SKM-1 treated with dmso at 0.1 percent for 144 hours (cell line): Measurements from ENCODE around the gene TCF7.

Experiments used
- DNase-seq: peaks from one replicate; lab custom pipeline; 2025; ENCODE audit not compliant: unreplicated experiment; lab: John Stamatoyannopoulos, UW

TCF7 gene

DNA sequence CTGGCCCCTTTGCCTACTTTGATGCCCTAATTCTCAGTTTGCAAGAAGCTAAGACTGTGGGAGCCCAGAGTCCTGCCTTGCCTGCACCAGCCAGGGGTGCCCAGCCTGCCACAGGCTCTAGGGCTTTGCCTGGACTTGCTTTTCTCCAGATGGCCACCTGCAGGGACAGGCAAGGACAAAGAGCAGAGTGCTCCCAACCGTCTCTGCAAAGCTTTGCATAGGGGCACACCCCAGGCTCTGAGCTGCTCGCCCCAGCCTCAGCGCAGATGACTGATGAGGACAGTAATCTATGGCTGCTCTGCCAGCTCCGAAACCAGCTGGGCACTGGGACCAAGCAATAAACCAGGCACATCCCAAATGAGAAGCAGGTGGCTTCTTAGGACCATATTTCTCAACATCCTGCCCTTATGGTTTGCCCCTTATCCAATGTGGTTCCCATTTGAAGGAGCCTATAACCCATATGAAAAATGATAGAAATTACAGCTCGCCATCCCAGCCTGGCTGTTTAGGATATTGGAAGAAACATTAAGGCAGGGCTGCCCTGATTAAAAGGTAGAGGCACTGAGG is 25.4 kb upstream of the TCF7 start:
- DNase-seq: no peak

DNA sequence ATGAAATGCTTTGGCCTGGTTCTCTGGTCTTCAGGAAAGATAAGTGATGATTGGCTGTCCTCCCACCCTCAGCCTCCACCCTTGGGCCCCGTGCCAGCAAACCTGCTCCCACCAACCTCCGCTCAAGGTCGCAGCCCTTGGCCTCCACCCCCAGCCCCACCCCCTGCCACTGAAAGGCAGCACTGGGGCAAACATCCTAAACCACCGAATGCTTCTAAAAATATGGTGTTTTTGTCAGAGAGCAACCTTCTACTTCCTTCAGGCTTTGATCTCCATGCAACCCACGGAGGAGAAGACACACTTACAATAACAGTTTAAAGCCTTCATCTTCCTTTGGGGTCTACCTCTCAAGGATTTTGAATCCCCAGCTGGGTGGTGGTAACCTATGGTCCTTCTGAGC is 24.0 kb upstream of the TCF7 start:
- no peak for DNase-seq

GRCh38 chr5:134091626-134092121 is 22.8 kb upstream of the TCF7 start:
- no peak for DNase-seq

- no peak for DNase-seq
Observed at GRCh38 chr5:134092875-134093274, 21.6 kb upstream of the TCF7 start.

DNA sequence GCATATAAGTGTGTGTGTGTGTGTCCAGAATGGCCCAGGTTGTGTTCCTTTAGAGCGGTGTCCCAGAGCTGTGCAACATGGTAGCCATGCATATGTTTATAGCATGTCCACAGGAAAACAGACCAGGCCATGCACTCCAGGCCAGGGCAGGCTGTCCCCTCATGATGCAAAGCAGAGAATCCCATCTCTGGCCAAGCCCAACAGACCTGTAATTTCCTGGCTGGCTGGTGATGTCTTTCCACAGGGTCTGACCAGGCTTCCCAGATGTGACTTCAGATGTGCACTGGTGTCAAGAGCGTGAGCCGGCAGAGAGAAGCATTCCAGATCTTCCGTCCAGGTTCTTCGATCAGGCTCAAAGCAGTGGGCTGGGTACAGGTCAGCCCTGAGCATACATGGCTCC is 21.1 kb upstream of the TCF7 start:
- no peak for DNase-seq

- DNase-seq: no peak
Observed at GRCh38 chr5:134095293-134095692, 19.2 kb upstream of the TCF7 start.

DNA sequence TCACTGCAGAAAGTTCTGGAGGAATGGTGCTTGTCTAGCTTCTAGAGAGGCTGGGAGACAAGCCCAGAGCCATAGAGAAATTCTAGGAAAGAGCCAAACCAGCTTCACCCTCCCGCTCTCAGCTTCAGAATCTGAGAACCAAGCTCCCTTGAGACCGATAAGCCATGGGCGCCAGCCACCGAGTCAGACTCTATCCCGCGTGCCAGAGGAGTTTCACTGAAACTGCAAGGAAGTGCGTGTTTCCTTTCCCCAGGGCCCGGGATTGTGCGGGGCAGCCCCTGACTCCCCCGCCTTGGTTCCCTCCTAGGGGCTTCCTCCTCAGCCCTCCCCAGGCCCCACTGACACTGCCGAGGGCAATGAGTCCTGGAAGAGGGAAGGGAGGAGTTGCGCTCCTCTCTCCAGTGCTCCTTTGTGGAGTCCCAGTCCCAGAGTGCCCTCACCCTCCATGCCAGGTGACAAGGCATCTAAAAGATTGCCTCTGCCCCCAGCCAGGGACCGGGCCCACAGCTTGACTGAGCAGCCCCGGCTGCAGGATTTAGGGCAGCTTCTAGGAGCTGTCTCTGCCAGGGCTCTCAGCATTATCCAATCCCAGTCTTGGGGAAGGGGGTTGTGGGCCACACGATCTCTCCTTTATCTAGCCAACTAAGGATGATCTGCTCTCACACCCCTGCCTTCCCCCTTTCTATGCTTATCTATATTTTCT is 18.4 kb upstream of the TCF7 start:
- DNase-seq: no peak

DNA sequence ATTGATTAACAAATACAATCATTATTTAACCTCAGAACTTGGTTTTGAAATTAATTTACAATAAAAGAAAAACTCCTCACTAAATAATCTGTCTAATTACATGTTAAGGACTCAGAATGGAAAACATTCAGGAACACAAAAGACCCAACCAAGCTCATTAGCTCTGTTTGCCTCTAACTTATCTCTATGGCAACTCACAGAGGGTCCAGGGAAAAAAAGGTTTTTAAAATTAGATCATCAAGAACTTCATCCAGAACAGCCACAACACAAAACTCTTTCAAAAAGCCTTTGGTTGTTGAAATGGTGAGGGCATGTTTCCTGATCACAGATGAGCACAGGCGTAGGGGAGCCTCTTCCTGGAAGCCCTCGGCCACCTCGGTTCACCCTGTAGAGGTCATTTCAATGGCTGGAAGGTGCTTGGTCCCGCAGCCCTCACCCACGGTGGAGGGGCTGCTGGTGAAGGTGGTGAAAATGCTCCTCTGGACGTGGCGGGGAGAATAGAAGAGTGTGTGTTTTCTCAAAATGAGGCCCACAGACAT is 17.2 kb upstream of the TCF7 start:
- DNase-seq: no peak

DNA sequence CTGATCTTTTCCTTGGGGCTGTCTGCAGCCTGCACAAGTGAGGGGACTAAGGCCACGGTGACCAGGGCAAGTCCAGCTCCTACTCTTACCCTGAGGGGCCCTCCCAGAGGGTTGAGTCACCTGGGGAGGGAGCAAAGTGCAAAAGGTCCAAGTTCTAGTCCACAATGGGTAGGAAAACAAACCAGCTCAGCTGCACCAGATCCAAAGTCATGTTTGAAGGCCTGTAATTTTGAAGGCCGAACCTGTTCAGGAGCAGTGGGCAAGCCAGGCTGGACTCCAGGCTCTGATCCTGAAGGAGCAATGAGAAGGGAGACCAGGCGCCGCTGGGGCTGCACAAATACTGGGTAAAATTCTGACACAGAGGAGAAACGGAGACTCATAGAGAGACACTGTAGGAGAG is 15.8 kb upstream of the TCF7 start:
- DNase-seq: no peak

GRCh38 chr5:134099288-134099872 is 15.1 kb upstream of the TCF7 start:
- DNase-seq: peak; percentile 64

DNA sequence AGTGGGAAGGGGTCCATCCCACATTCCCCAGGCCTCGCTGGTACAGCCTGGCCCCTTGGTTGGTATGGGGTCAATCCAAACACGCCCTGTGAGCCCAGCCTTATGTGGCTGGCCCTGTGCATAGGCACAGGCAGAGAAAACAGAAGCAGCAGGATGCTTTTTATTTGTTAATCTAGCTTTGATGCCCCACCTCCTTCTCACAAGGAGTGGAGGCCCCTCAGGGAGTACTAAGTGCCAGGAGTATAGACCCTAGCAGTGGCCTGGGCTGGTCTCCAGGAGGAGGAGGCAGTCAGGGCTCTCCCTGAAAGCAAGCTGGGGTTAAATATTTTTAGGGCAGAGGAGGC is 14.6 kb upstream of the TCF7 start:
- DNase-seq: no peak

- DNase-seq: no peak
Observed at GRCh38 chr5:134100283-134101091, 14.0 kb upstream of the TCF7 start.

GRCh38 chr5:134101686-134102439 is 12.6 kb upstream of the TCF7 start:
- DNase-seq: peak; percentile 18

GRCh38 chr5:134103397-134103796 is 11.1 kb upstream of the TCF7 start:
- DNase-seq: no peak

DNA sequence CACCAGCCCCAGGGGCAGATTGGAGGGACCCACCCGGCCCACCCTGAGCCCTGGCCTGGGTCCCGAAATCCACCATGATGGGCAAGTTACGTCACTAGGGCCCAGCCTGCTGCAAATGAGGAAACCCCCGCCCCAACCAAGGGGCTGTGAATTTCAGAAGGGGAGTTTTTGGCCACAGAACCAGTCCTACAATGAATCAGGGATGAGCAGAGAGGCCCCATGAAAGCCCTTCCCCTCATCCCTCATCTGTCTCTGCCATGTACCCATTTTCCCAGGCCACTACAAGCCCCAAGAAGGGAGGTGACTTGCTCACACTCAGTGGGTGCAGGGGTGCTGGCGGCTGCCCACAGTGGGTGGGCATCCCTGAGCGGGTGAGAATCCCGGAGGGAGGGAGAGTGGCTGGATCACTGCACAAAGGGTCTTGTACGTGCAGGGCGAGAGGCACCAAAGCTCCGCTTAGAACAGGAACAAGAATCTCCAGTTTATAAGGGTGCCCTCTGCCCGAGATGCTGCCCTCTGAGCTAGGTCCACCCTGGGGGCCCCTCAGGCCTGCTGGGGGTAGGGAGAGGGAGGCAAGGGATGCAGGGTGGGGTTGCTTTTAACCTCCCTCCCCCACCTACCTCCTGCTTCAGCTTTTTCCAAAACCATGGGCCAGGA is 10.4 kb upstream of the TCF7 start:
- DNase-seq: no peak

GRCh38 chr5:134106991-134107701 is 7.3 kb upstream of the TCF7 start:
- no peak for DNase-seq

- no peak for DNase-seq
Observed at GRCh38 chr5:134107779-134108178, 6.7 kb upstream of the TCF7 start.

- no peak for DNase-seq
Observed at GRCh38 chr5:134110382-134110781, 4.1 kb upstream of the TCF7 start.

GRCh38 chr5:134111741-134112647 is 2.5 kb upstream of the TCF7 start:
- no peak for DNase-seq
